LNCAP (cell line): ENCODE data around the gene COL6A3.

Experiments used
- CTCF ChIP-seq: fragments of 450-650 bp; IDR thresholded peaks from 2 replicates; pipeline ENCODE4 v1.5.1; 2017; ENCODE audit warnings: mild to moderate bottlenecking

COL6A3 gene

GRCh38 chr2:237422309-237422708 lies 8.3 kb upstream of the COL6A3 start:
- TF ChIP-seq CTCF = no peak

GRCh38 chr2:237421542-237422116 lies 7.7 kb upstream of the COL6A3 start:
- peak; percentile 86 for TF ChIP-seq CTCF

- no peak for TF ChIP-seq CTCF
Measured at GRCh38 chr2:237418300-237418699, 4.3 kb upstream of the COL6A3 start.

GRCh38 chr2:237412988-237413776 lies 782 bp downstream of the COL6A3 start:
- no peak for TF ChIP-seq CTCF

- no peak for TF ChIP-seq CTCF
Measured at GRCh38 chr2:237412646-237412987, 1.3 kb downstream of the COL6A3 start.

GRCh38 chr2:237411683-237412423 lies 2.1 kb downstream of the COL6A3 start:
- no peak for TF ChIP-seq CTCF

GRCh38 chr2:237411092-237411601 lies 2.8 kb downstream of the COL6A3 start:
- TF ChIP-seq CTCF = no peak
